K562 (cell line): ENCODE measurements around the gene ANAPC4. TPM values are rescaled to one million over a fixed set of nuclear protein-coding genes. Genes with fewer than 3 reads are reported as not detected.

Experiments used
- BCOR ChIP-seq: fragments of 450-650 bp; IDR thresholded peaks from 2 replicates; pipeline ENCODE4 v1.6.1; 2016
- BRF1 ChIP-seq: IDR thresholded peaks from 3 replicates; pipeline ENCODE4 v1.6.1; 2011; ENCODE audit warnings: borderline replicate concordance, mild to moderate bottlenecking; ENCODE audit not compliant: insufficient read length; ENCODE audit errors: extremely low read depth
- CBFA2T2 ChIP-seq: fragments of 450-650 bp; conservative IDR thresholded peaks from 2 replicates; pipeline ENCODE4 v1.6.1; 2017; ENCODE audit warnings: mild to moderate bottlenecking
- CBFA2T3 ChIP-seq: fragments of 450-650 bp; IDR thresholded peaks from 2 replicates; pipeline ENCODE4 v1.6.1; 2017
- KDM1A ChIP-seq, 2 experiments: fragments of 450-650 bp; IDR thresholded peaks; 2 replicates each; pipeline ENCODE4 v1.6.1; 2016; ENCODE audit warnings: mild to moderate bottlenecking in 2 of 2
- KLF6 ChIP-seq: fragments of 250-450 bp; sonication (Bioruptor Pico); IDR thresholded peaks from 2 replicates; pipeline ENCODE4 v1.4.0; 2020; ENCODE audit warnings: mild to moderate bottlenecking, moderate library complexity, borderline replicate concordance
- MEF2A ChIP-seq: IDR thresholded peaks from 2 replicates; pipeline ENCODE4 v1.6.1; 2011; ENCODE audit warnings: low read depth, mild to moderate bottlenecking, low read length, moderate library complexity; ENCODE audit not compliant: control insufficient read depth
- NFATC3 ChIP-seq: fragments of 450-650 bp; IDR thresholded peaks from 2 replicates; pipeline ENCODE4 v1.6.1; 2017; ENCODE audit warnings: mild to moderate bottlenecking
- NR3C1 ChIP-seq: sonication (generic); formaldehyde crosslinking; IDR thresholded peaks from 2 replicates; pipeline ENCODE4 v1.8.1; 2022; ENCODE audit warnings: missing genetic modification reagents
- PHF21A ChIP-seq: fragments of 450-650 bp; IDR thresholded peaks from 2 replicates; pipeline ENCODE4 v1.6.1; 2017; ENCODE audit warnings: low read depth, borderline replicate concordance
- POLR2AphosphoS5 ChIP-seq: IDR thresholded peaks from 2 replicates; pipeline ENCODE4 v1.6.1; 2011; ENCODE audit warnings: mild to moderate bottlenecking, low read depth, low read length, moderate library complexity; ENCODE audit not compliant: control insufficient read depth, insufficient read depth
- TAL1 ChIP-seq: fragments of 450-650 bp; IDR thresholded peaks from 2 replicates; pipeline ENCODE4 v1.6.1; 2016; ENCODE audit warnings: mild to moderate bottlenecking
- TEAD4 ChIP-seq, 2 experiments: sonication (generic) in 1 of 2; formaldehyde crosslinking in 1 of 2; IDR thresholded peaks; 2 replicates each; pipeline versions ENCODE4 v1.6.1 to v1.8.0; 2012 to 2022; ENCODE audit warnings: borderline replicate concordance in 1 of 2, inconsistent platforms in 1 of 2, low read length in 1 of 2, mild to moderate bottlenecking in 1 of 2, missing genetic modification reagents in 1 of 2
- TRIM24 ChIP-seq, 2 experiments: fragments of 450-650 bp; IDR thresholded peaks; 2 replicates each; pipeline ENCODE4 v1.6.1; 2016
- TRIM28 ChIP-seq: fragments of 450-650 bp; IDR thresholded peaks from 2 replicates; pipeline ENCODE4 v1.6.1; 2017
- ZKSCAN1 ChIP-seq: fragments of 150-350 bp; IDR thresholded peaks from 2 replicates; pipeline ENCODE4 v1.6.1; 2016; ENCODE audit warnings: low read depth, low read length
- ZNF274 ChIP-seq: IDR thresholded peaks from 2 replicates; pipeline ENCODE4 v1.6.1; 2011; ENCODE audit warnings: low read depth, mild to moderate bottlenecking, low read length, moderate library complexity, borderline replicate concordance
- polyA plus RNA-seq, 8 experiments: library from polyadenylated mRNA; depleted of rRNA in 4 of 8; stranded (reverse) in 5 of 8; unstranded in 3 of 8; fragments of >200 nt; fragmentation: Nextera tagmentation in 2 of 8; fragmentation: Illumina TruSeq in 1 of 8; extraction: Ambion mirVana in 2 of 8; extraction: Trizol in 1 of 8; gene quantifications; 2 replicates each; pipeline versions ENCODE4 v1.2.1 to v1.2.3, GENCODE V29; 2011 to 2014; ENCODE audit warnings: inconsistent platforms in 1 of 8, missing spikeins in 1 of 8
- total RNA-seq, 7 experiments: library from RNA; depleted of rRNA in 6 of 7; stranded (reverse); fragments of >200 nt in 6 of 7; fragmentation: Illumina TruSeq in 2 of 7; extraction: Trizol in 2 of 7; gene quantifications; 2 replicates each; pipeline versions ENCODE4 v1.2.1 to v1.2.3, GENCODE V29; 2011 to 2021; ENCODE audit warnings: low replicate concordance in 1 of 7
- TF ChIP-seq, protein P1 (sequence below): sonication (generic); formaldehyde crosslinking; IDR thresholded peaks from 2 replicates; pipeline ENCODE4 v1.8.0; 2022; ENCODE audit warnings: mild to moderate bottlenecking, missing genetic modification reagents

Gene ANAPC4
- total and polyA plus RNA-seq, 9 of the 15 experiments (the other 6 are each of a cell fraction or from before 2014, with no cell fraction given) = 23.9 to 47.0 (median 31.9) TPM

GRCh38 chr4:25377572-25378436 lies 741 bp downstream of the ANAPC4 start (continued):
- TF ChIP-seq MEF2A (peak; percentile 78; the same call in 1 of the 2 replicates), TEAD4 (IDR thresholded peaks at IDR 0.05; ENCODE audit: low read length) (peak; percentile 37; the same call in 1 of the 2 replicates), TEAD4 (CRISPR knock-in tag; IDR thresholded peaks at IDR 0.05; ENCODE audit: borderline replicate concordance) (no peak), BRF1 (no peak), CBFA2T2 (peak; percentile 54), POLR2AphosphoS5 (no peak), KDM1A (IDR thresholded peaks at IDR 0.05) (0 out of 4 replicates have a peak, but pooled peaks of 1 of the 2 experiments have one; percentile 15), PHF21A (no peak), TRIM28 (peak; percentile 73), NR3C1 (CRISPR knock-in tag) (no peak), ZNF274 (no peak), TRIM24 (IDR thresholded peaks at IDR 0.05) (peak; percentile 30 to 60; a peak in 1 of 4 replicates), NFATC3 (no peak), TAL1 (peak; percentile 36; the same call in 1 of the 2 replicates), BCOR (peak; percentile 75), CBFA2T3 (peak; percentile 76), ZKSCAN1 (peak; percentile 39; the same call in 1 of the 2 replicates), KLF6 (CRISPR knock-in tag) (no peak)
- TF ChIP-seq, protein P1, sequence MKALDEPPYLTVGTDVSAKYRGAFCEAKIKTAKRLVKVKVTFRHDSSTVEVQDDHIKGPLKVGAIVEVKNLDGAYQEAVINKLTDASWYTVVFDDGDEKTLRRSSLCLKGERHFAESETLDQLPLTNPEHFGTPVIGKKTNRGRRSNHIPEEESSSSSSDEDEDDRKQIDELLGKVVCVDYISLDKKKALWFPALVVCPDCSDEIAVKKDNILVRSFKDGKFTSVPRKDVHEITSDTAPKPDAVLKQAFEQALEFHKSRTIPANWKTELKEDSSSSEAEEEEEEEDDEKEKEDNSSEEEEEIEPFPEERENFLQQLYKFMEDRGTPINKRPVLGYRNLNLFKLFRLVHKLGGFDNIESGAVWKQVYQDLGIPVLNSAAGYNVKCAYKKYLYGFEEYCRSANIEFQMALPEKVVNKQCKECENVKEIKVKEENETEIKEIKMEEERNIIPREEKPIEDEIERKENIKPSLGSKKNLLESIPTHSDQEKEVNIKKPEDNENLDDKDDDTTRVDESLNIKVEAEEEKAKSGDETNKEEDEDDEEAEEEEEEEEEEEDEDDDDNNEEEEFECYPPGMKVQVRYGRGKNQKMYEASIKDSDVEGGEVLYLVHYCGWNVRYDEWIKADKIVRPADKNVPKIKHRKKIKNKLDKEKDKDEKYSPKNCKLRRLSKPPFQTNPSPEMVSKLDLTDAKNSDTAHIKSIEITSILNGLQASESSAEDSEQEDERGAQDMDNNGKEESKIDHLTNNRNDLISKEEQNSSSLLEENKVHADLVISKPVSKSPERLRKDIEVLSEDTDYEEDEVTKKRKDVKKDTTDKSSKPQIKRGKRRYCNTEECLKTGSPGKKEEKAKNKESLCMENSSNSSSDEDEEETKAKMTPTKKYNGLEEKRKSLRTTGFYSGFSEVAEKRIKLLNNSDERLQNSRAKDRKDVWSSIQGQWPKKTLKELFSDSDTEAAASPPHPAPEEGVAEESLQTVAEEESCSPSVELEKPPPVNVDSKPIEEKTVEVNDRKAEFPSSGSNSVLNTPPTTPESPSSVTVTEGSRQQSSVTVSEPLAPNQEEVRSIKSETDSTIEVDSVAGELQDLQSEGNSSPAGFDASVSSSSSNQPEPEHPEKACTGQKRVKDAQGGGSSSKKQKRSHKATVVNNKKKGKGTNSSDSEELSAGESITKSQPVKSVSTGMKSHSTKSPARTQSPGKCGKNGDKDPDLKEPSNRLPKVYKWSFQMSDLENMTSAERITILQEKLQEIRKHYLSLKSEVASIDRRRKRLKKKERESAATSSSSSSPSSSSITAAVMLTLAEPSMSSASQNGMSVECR (CRISPR knock-in tag) = peak; percentile 28; the same call in 1 of the 2 replicates
- TF ChIP-seq, all 486 proteins: peak for 24
